Hippocampal formation (tissue), 2 donors: ENCODE measurements around the gene FAM209B.
"Not testable (repeated sequence)": the region's sequence is repeated elsewhere in the genome, so short reads cannot be mapped to it uniquely, and the experiment has no call there.

Experiments
- DNase-seq, 2 donors: peaks; one replicate each; lab custom pipeline; 2025; lab: John Stamatoyannopoulos, UW

The FAM209B gene

DNA sequence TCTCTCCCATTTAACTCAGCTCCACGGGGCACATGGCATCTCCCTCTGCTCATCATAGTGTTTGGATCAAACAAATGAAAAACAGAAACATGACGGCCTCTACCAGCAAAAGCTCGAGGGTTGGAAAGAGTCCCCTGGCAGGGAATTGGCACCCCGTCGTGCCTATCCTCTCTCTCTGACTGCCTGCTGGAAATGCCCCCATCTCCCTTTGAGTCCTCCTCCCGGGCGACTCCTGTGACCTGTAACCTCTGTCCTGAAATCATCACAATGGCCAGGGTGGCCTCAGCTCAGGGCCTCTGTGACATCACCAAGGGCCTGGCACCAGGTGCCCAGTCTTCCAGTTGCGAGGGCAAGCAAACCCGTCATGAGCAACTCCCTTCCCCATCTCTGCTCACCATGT is at the start of gene FAM209B:
Gene FAM209B, plus strand, starts transcription at position 301 of the 400 bp plus-strand sequence. Its CDS starts 96 bp downstream, at position 397.
- not testable (repeated sequence) for DNase-seq

DNA sequence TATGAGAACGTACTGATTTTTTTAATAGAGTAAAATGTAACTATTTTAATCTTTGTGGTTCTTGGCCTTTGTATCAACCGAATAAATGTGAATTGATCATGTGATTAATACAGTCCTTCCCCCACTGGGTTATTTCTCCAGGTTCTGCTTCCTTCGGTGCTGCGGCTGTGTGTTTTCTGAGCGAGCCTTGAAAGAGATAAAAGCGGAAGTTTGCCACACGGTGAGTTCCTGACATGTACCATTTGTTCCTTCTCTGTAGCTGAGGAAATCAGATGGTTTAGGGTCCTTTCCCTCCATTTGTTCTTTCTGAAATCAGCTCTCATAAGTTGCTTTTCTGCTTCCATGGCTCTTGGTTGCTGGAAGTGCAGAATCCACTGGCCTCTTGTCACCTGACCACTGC is 49.1 kb upstream of the FAM209B start:
- no peak for DNase-seq

DNA sequence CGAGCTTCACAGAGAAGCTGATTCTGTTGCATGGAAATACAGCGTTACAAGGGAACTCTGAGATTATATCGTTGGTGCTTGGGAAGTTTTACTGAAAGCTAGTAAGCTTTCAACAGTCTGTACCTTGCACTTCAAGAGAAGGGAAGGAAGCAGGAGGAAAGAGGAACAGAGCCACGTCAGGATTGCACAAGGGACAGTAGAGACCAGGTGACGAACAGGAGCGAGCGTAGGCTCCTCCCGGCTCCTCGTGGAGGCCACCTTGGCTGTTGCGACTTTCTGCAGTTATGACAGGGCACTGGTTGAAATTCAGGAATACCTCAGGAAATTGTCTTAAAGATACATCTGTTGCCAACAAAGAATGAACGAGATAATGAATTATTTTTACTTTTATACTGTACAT is 45.8 kb upstream of the FAM209B start:
- DNase-seq = no peak

DNA sequence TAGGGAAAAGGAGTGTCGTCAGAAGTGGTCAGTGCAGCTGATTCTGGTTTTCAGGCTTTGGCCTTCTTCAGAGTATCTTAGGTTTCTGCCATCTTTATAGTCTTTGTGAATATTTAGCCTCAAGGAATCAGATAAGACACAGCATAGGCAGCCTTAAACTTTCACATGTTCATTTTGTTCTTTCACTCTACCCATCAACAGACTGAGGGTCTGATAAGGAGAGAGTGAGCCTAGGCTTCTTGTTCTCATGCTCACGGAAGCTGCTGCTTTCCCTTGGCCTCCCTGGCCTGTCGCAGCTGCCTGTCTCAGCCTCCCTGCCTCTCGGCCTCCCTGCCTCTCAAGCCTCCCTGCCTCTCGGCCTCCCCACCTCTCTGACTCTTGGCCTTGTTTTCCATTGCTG is 44.5 kb upstream of the FAM209B start:
- DNase-seq = no peak

DNA sequence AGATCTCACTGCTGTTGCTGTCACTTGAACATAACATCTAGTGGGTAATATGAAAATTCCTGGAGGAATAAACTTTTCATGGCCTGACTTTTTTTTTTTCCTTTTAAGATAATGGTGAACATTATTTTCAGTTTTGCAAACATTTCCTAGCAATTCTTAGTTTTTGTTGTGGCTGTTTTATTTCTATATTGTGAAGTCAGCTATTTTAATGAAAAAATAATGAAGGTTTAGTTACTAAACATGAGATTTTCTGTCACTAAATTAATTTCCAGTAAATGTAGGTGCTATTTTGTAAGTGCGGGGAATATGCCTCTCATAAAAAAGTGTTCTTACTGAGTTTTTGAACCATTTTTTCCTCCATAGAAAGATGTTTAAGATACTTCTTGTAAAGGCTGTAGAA is 31.9 kb upstream of the FAM209B start:
- DNase-seq = no peak

DNA sequence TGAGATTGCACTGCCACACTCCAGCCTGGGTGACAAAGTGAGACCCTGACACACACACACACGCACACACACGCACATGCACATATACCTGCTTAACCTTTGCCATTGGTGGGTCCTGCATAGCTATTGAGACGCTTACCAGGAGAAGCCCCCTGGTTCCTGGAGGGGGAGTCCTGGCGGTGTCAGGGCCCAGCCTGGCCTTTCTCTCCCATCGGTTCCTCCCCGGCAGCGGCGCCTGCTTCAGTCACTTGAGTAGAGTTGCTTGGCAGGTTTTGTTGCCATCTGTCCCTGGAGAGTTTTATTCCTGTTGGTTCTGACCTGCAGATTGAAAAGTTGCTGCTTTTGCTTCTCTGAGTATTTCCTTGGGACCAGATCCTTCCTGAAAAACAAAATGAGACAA is 29.1 kb upstream of the FAM209B start:
- DNase-seq = no peak

DNA sequence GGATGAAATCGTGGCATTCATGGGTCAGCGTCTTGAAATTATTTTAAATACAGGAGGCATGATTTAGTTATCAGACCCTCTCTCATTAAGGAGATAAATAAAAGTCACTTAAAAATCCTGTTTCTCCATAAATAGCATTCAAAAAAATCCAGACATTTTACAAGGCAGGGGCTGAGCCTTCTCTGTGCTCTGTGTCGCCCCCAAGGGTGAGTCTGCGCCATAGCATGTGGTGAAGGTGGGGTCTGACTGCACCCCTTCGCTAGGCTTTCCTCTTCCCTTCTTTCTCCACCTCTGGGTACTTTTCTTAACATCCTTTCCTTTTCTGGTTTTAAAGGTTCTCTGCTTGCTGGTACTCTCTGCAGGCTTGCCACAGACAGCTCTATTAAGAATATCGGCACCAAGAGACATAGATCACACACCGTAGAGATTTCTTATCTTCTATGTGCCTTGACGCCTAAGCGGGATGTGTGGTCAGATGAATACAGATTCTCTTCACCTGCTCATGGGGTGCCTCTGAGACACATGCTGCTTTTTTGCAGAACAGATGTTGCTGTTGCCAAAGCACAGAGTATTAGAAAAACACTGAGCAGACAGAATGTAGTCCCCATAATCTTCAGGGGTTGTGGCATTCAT is 28.6 kb upstream of the FAM209B start:
- no peak for DNase-seq

DNA sequence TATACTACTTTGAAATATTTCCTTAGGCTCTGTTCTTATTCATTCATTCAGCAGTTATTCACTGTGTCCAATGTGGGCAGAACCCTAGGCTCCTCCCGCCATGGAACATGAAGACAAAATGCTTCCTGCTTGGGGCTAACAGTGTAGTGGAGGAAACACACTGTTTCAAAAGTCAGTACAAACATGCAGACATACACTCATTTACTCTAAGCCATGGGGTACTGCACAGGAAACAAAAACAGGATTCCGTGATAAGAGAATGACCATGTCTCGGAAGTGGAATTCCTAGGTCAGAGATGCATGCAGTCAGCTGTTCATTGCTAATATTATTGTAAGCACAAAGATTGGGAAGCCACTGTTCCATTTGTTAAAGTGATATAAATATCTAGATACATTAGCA is 26.9 kb upstream of the FAM209B start:
- DNase-seq = no peak

DNA sequence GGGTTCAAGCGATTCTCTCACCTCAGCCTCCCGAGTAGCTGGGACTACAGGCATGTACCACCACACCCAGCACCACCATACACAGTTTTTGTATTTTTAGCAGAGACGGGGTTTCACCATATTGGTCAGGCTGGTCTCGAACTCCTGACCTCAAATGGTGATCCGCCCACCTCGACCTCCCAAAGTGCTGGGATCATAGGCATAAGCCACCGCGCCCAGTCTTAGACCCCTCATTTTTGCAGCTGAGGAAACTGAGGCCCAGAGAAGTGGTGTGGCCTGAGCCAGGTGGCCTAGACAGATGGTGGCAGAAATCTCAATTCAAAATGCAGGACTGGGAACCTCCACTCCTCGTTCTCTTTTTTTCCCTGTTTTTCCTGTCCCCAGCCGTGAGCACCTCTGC is 21.1 kb upstream of the FAM209B start:
- DNase-seq = no peak

DNA sequence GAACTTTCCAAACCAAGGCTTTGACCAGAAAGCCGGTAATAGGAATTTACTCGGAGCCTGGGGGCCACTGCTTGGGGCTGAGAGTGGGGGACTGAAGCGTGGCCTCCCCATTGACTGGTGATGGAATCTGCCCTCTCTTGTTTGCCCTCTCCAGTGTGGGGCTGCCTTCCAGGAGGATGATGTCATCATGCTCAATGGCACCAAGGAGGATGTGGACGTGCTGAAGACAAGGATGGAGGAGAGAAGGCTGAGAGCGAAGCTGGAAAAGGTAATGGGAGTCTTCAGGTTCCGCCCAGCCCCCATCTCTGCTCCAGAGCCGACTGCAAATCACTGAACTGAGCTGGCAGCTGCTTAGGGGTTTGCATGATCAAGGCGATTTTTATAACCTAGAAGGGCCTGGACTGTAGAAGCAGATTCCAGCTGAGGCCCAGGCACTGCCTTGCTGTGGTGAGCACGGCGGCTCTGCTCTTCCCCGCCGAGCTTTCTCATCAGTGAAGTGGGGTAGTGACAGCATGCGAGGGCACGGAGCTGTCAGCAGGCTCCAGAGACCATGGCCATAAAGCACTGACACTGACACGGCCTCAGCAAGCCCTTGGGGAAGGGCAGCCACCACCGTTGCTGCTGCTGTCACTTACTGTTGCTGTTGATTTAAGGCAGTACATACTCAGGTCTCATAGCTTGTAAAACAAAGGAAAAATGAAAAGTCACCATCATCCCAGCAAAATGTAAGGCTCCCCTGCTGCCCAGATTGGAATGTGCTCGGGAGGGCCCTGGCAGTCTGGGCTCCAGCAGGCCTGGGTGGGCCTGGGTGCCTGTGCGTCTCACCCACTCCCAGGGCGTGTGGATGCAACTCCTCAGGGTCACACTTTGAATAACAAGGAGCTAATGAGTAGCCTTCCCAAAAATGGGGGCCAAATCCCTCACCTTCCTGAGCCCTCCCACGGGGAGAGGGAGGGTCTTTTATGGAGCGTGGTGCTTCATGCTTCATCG is 19.6 kb upstream of the FAM209B start:
- no peak for DNase-seq

DNA sequence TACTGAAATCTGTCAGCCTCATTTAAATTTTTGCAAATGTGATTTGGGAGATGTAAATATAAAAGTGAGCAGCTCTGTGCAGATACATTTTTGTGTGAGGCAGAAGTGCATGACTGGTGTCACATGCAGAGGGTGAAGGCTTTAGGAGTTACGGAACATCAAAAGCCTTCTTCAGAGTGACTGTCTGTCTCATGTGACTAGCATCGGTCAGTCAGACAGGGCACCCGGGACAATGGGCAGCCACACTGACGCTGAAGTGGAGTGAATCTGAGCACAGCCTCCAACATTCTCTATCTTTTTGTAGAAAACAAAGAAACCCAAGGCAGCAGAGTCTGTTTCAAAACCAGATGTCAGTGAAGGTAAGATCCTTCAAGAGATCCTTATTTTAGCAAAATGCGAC is 16.4 kb upstream of the FAM209B start:
- DNase-seq = peak in 1 of 2 donors; percentile 52

DNA sequence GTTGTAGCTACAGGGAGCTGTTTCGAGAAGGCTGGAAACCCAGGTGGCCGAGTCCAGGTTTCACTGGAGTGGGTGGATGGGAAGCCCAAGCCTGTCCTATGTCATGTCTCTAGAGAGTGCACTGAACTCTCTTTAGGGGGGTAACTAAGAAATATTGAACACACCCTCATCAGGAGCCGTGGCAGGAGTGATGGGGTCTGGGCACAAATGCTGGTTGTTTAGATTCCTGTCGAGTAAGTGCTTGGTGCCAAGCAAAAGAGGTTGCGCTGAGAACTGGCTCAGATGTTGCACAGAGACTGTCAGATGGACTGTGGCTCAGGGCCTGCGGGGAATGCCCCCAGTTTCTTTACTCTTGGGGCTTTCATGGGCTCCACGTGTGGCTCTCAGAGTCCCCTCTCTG is 15.8 kb upstream of the FAM209B start:
- DNase-seq = no peak

DNA sequence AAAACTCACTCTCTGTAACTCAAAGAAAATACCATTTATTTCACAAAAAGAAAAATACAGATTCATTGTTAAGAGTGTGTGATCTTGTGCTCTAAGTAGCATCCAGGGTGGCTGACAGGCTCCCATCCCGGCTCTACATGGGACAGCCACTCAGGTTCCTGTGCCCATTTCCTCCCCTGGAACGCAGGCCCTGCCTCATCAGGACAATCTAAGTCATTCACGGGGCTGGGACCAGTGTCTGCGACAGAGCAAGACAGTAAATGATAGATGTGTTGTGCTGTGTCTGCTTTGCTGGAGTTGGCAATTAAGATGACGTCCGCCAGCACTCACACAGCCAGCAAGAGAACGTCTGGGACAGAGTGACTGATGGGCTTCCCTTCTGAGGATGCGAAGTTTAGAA is 15.4 kb upstream of the FAM209B start:
- DNase-seq = no peak

- DNase-seq = no peak
Measured at GRCh38 chr20:56518126-56518525, 14.9 kb upstream of the FAM209B start.

- no peak for DNase-seq
Measured at GRCh38 chr20:56518721-56519398, 14.2 kb upstream of the FAM209B start.

GRCh38 chr20:56519551-56519950 is 13.5 kb upstream of the FAM209B start:
- DNase-seq = no peak

DNA sequence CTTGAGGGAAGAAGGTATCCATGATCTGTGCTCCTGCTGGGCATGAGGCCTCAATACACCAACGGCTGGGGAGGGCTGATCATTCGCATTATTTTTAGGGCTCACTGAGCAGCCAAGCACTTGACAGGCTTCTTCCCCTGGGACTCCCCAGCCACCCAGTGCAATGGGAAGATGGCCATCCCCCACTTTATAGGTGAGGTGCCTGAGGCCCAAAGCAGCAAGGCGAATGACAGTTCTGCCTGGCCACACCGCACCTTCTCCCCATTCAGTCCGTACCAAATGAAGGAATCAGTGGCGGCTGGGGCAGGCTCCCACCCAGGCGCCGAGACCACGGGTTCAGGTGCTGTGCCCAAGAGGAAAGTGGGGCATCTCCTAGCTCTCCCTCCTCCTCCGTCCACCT is 12.9 kb upstream of the FAM209B start:
- no peak for DNase-seq

GRCh38 chr20:56520746-56521354 is 12.2 kb upstream of the FAM209B start:
- not testable (repeated sequence) for DNase-seq

DNA sequence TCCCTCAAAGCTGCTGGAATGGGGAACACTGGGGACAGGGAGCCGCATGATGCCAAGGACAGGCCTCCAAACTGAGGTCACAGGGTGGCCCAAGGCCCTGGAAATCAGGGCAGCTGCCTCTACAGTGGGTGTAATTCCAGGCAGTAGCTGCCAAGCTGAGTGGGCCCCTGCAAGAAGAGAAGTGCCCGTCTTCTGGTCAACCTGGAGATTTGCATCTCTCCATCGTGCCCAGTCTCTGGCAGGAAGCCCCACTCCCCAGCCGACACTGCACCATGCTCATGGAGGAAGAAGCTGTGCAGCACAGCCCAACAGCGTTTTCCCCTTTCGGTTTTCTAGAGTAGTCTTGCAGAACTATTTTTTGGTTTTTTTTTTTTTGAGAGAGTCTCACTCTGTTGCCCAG is 10.7 kb upstream of the FAM209B start:
- DNase-seq = no peak

GRCh38 chr20:56524444-56524843 is 8.6 kb upstream of the FAM209B start, which contains the start of gene FAM209A:
Gene FAM209A (plus strand): TSS chr20:56524744. CDS start chr20:56524809, 65 bp downstream.
- not testable (repeated sequence) for DNase-seq

- DNase-seq = no peak
Measured at GRCh38 chr20:56527521-56527920, 5.5 kb upstream of the FAM209B start.

GRCh38 chr20:56537997-56538396 is 5.0 kb downstream of the FAM209B start:
- no peak for DNase-seq
